ENCODE data around the gene SNTB2. TPM values are rescaled to one million over a fixed set of nuclear protein-coding genes. Genes with fewer than 3 reads are reported as not detected.

SNTB2 gene
- total and polyA plus RNA-seq, 2 of the 4 experiments (the other 2 are of a cell fraction): 23.5 to 47.5 TPM

- Histone ChIP-seq H3K4me2 (ENCODE audit: low read depth, low read length) (no peak overlapping the region), H3K9ac (ENCODE audit: low read depth, low read length) (no peak overlapping the region), H3K36me3 (ENCODE audit: control insufficient read depth, insufficient read depth, low read length) (peaks cover 83% of the 10 kb centered on the region), H2AFZ (replicated peaks; ENCODE audit: low read length, poor library complexity) (no peak overlapping the region), H2BK5ac (ENCODE audit: low read depth, low read length, poor library complexity, severe bottlenecking) (no peak overlapping the region), H3K79me1 (ENCODE audit: low read depth in 1 of 2, low read length in 2 of 2) (peaks cover 34 to 79% of the 10 kb centered on the region in 2 experiments), H4K8ac (ENCODE audit: low read depth in 2 of 2, low read length in 2 of 2) (no peak overlapping the region), H3K4me3 (ENCODE audit: insufficient read depth, low read depth, low read length) (no peak overlapping the region), H3K4me1 (ENCODE audit: control insufficient read depth, insufficient read depth, low read length) (no peaks in the 10 kb centered on the region), H3K27ac (ENCODE audit: insufficient read depth, low read length) (no peak overlapping the region), H2AK5ac (ENCODE audit: low read depth, low read length) (no peak overlapping the region), H3K23ac (ENCODE audit: low read depth, low read length) (no peak overlapping the region), H3K56ac (ENCODE audit: extremely low read depth, insufficient read depth, low read length) (no peak overlapping the region), H2BK120ac (ENCODE audit: low read depth, low read length) (no peak overlapping the region), H3K9me3 (ENCODE audit: control insufficient read depth, insufficient read depth, low read length) (no peaks in the 10 kb centered on the region), H2BK15ac (ENCODE audit: low read depth, low read length) (no peak overlapping the region), H3K4ac (ENCODE audit: low read depth, low read length) (no peak overlapping the region), H2BK20ac (ENCODE audit: low read depth, low read length) (no peak overlapping the region), H4K20me1 (ENCODE audit: insufficient read depth, low read length) (peaks cover 42% of the 10 kb centered on the region), H4K5ac (ENCODE audit: low read depth, low read length) (no peak overlapping the region), H2AK9ac (replicated peaks; ENCODE audit: low read depth, low read length, poor library complexity) (peak overlapping the region; percentile 72), H4K91ac (ENCODE audit: insufficient read depth, low read depth, low read length) (no peak overlapping the region), H3K14ac (replicated peaks; ENCODE audit: low read depth, low read length) (no peak overlapping the region), H3K27me3 (ENCODE audit: control insufficient read depth, insufficient read depth, low read length) (no peaks in the 10 kb centered on the region), H3K9me1 (ENCODE audit: insufficient read depth, low read length) (peaks cover 6% of the 10 kb centered on the region), H3K18ac (ENCODE audit: low read depth, low read length) (no peak overlapping the region)
- dilution Hi-C loops (cut with HindIII; ENCODE audit: low sequenced_read_pairs, unreplicated experiment) (no loop called here), in situ Hi-C loops (cut with MboI; ENCODE audit: low sequenced_read_pairs) (no loop called here), intact Hi-C loops (cut with micrococcal nuclease) (no loop called here)
- 92% methylated on average over 14 of the region's 22 CpGs; no CpG with 5 or more reads in 1 of the 2 experiments for WGBS, 2 experiments (ENCODE audit: extremely low coverage in 2 of 2, insufficient read length in 1 of 2)
- CTCF ChIA-PET: no interaction called here
- ATAC-seq (ENCODE audit: low read depth) (no peak), DNase-seq (no peak)
- POLR2A ChIA-PET (ENCODE audit: unreplicated experiment): no interaction called here
- no peak for TF ChIP-seq MAZ (IDR thresholded peaks at IDR 0.05; ENCODE audit: borderline replicate concordance, low read depth, low read length)
- no peak for TF ChIP-seq CEBPB (IDR thresholded peaks at IDR 0.05; ENCODE audit: low read depth, low read length)
- TF ChIP-seq BHLHE40 (IDR thresholded peaks at IDR 0.05; ENCODE audit: low read depth, low read length): no peak
- TF ChIP-seq NFE2L2 (IDR thresholded peaks at IDR 0.05; ENCODE audit: low read depth, low read length): no peak
- no peak for TF ChIP-seq CHD1 (IDR thresholded peaks at IDR 0.05; ENCODE audit: low read depth, low read length)
- TF ChIP-seq RFX5 (IDR thresholded peaks at IDR 0.05; ENCODE audit: low read depth, low read length): no peak
- TF ChIP-seq RCOR1 (IDR thresholded peaks at IDR 0.05; ENCODE audit: insufficient replicate concordance, low read length): no peak
- TF ChIP-seq FOS (IDR thresholded peaks at IDR 0.05; ENCODE audit: low read depth, low read length): no peak
- no peak for TF ChIP-seq MAFK (IDR thresholded peaks at IDR 0.05; ENCODE audit: low read depth, low read length)
- no peak for TF ChIP-seq USF2 (IDR thresholded peaks at IDR 0.05; ENCODE audit: low read depth, low read length)
- TF ChIP-seq ELK1 (IDR thresholded peaks at IDR 0.05; ENCODE audit: borderline replicate concordance, low read depth, low read length): no peak
- TF ChIP-seq MXI1 (IDR thresholded peaks at IDR 0.05; ENCODE audit: borderline replicate concordance, low read depth, low read length): no peak
- no peak for TF ChIP-seq RAD21 (IDR thresholded peaks at IDR 0.05; ENCODE audit: low read length)
- TF ChIP-seq SMC3 (IDR thresholded peaks at IDR 0.05; ENCODE audit: low read depth, low read length): no peak
- TF ChIP-seq, protein P1, sequence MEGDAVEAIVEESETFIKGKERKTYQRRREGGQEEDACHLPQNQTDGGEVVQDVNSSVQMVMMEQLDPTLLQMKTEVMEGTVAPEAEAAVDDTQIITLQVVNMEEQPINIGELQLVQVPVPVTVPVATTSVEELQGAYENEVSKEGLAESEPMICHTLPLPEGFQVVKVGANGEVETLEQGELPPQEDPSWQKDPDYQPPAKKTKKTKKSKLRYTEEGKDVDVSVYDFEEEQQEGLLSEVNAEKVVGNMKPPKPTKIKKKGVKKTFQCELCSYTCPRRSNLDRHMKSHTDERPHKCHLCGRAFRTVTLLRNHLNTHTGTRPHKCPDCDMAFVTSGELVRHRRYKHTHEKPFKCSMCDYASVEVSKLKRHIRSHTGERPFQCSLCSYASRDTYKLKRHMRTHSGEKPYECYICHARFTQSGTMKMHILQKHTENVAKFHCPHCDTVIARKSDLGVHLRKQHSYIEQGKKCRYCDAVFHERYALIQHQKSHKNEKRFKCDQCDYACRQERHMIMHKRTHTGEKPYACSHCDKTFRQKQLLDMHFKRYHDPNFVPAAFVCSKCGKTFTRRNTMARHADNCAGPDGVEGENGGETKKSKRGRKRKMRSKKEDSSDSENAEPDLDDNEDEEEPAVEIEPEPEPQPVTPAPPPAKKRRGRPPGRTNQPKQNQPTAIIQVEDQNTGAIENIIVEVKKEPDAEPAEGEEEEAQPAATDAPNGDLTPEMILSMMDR (conservative IDR thresholded peaks at IDR 0.05; ENCODE audit: low read depth, low read length): no peak
- no peak for TF ChIP-seq POLR2A (IDR thresholded peaks at IDR 0.05; ENCODE audit: low read depth, low read length)
- no TSS peak for BruUV-seq (replicated peaks)
Measured at GRCh38 chr16:69321080-69321479, 134.1 kb downstream of the SNTB2 start.

Data from IMR-90 (cell line).